ENCODE data around the gene CLASP1.

CLASP1 gene

DNA sequence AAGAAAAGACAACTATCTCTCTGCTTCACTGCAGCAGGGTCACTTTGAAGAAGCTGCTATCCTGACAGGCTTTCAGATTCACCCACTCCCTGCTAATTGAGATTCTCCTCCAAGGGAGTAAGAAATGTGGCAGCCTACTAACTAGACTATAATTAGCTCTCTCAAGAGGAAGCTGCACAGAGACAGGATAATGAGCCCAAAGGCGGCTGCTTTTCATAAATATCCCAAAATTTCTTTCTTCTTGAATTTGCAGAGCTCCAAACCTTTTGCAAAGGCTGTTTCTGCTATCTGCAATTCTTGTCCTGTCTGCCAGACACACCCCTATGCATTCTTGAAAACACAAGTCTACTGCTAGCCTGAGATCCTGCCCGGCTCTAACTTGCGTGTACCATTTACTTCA, 172.6 kb downstream of the CLASP1 start:
- H3K36me3 ChIP-seq (ENCODE audit: control insufficient read depth, insufficient read depth, low read length), result no peaks in the 10 kb centered on the region
- H3K4me1 ChIP-seq (ENCODE audit: control insufficient read depth, insufficient read depth, low read length), result peaks cover 4% of the 10 kb centered on the region
- no peak overlapping the region for H3K4me3 ChIP-seq (ENCODE audit: low read length)
- no CpG with 5 or more reads among the region's 3 CpGs for WGBS (ENCODE audit: insufficient coverage, insufficient read length)
- H3K9me3 ChIP-seq (ENCODE audit: control insufficient read depth, insufficient read depth, low read length), result no peaks in the 10 kb centered on the region
- H3K27me3 ChIP-seq (ENCODE audit: control insufficient read depth, insufficient read depth, low read length), result no peaks in the 10 kb centered on the region
- DNase-seq (ENCODE audit: low read depth, low spot score), result no peak
- no peak overlapping the region for H3K27ac ChIP-seq (ENCODE audit: low read length)

DNA sequence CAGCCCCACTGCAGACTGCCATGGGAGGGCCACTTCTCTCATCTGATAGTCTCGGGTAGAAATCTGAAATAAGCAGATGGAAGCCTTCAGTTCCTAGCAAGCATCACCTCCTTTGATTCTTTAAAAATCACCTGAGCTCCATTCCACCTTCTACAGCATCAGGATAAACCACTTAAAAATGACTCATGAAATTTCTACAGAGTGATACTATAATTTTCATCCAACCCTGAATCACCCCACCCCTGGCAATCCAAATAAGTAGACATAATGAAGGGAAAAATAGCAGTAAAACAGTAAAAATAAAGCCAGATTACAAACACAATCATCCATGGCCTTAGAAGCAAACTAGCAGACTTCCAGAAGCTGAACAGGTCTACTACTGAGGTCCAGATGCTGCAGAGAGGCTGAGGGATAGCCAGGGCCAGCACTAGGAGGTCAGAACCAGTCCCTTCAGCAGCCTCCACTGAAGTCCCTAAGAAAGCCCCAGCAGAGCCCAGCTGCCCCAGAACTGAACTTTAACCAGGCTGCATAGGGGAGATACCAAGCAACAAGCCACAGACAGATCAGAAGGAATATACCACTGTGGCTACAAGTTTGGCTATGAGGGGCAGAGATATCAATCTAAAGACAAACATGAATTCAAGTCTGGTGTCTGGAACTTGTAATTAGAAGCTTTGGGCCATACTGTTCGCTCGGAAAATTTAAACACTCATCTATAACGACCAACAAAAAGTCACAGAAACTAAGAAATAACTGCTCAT, 173.3 kb downstream of the CLASP1 start:
- no peaks in the 10 kb centered on the region for H3K27me3 ChIP-seq (ENCODE audit: control insufficient read depth, insufficient read depth, low read length)
- H3K36me3 ChIP-seq (ENCODE audit: control insufficient read depth, insufficient read depth, low read length), result no peaks in the 10 kb centered on the region
- H3K4me1 ChIP-seq (ENCODE audit: control insufficient read depth, insufficient read depth, low read length), result peaks cover 4% of the 10 kb centered on the region
- no peaks in the 10 kb centered on the region for H3K9me3 ChIP-seq (ENCODE audit: control insufficient read depth, insufficient read depth, low read length)
- no CpG with 5 or more reads among the region's 4 CpGs for WGBS (ENCODE audit: insufficient coverage, insufficient read length)
- no peak overlapping the region for H3K27ac ChIP-seq (ENCODE audit: low read length)
- no peak overlapping the region for H3K4me3 ChIP-seq (ENCODE audit: low read length)
- no peak for DNase-seq (ENCODE audit: low read depth, low spot score)

DNA sequence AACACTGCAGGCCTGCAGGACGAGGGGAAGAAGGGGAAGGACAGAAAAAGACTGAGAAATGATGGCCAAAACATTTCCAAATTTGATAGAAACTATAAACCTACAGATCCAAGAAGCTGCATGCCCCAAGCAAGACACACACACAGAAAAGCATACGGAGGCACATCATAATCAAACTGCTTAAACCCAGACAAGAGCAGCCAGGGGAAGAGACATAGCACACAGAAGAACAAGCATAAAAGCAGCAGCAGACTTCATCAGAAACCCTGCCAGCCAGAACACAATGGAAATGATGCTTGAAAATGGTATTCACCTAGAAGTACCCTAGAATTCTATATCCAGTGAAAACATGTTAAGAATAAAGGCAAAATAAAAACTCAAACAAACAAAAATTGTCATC, 175.8 kb downstream of the CLASP1 start:
- Histone ChIP-seq H3K27me3 (ENCODE audit: control insufficient read depth, insufficient read depth, low read length) (no peaks in the 10 kb centered on the region), H3K36me3 (ENCODE audit: control insufficient read depth, insufficient read depth, low read length) (peaks cover 3% of the 10 kb centered on the region; the same call in 1 of the 2 replicates), H3K4me3 (ENCODE audit: low read length) (no peak overlapping the region), H3K9me3 (ENCODE audit: control insufficient read depth, insufficient read depth, low read length) (no peaks in the 10 kb centered on the region), H3K4me1 (ENCODE audit: control insufficient read depth, insufficient read depth, low read length) (peaks cover 4% of the 10 kb centered on the region), H3K27ac (ENCODE audit: low read length) (no peak overlapping the region)
- no peak for DNase-seq (ENCODE audit: low read depth, low spot score)
- WGBS (ENCODE audit: insufficient coverage, insufficient read length), result no CpG with 5 or more reads among the region's 2 CpGs

DNA sequence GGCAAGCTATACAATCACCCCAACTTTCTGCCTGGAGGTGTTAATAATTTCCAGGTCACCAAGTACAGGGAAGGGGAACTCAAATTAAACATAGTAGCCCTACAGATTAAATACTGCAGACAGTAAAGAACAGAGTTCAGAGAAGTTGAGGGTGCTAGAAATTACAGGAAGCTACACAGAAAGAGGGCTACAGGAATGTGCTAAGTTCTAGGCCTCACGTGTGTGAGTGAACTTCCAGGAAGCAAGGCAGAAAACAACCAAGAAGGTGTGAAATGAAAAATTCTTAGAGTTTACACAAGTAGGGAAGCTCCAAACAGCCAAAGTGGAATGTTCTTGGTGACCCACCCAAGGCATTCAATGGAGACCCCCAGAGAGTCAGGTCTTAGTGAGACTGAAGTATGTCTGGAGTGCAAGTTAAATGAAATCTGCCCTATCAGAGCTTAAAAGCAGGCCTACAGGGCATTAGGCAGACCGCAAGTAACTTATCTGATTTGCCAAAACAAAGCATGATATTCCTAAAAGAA, 176.7 kb downstream of the CLASP1 start:
- H3K27ac ChIP-seq (ENCODE audit: low read length), result no peak overlapping the region
- WGBS (ENCODE audit: insufficient coverage, insufficient read length), result no CpG with 5 or more reads among the region's 2 CpGs

DNA sequence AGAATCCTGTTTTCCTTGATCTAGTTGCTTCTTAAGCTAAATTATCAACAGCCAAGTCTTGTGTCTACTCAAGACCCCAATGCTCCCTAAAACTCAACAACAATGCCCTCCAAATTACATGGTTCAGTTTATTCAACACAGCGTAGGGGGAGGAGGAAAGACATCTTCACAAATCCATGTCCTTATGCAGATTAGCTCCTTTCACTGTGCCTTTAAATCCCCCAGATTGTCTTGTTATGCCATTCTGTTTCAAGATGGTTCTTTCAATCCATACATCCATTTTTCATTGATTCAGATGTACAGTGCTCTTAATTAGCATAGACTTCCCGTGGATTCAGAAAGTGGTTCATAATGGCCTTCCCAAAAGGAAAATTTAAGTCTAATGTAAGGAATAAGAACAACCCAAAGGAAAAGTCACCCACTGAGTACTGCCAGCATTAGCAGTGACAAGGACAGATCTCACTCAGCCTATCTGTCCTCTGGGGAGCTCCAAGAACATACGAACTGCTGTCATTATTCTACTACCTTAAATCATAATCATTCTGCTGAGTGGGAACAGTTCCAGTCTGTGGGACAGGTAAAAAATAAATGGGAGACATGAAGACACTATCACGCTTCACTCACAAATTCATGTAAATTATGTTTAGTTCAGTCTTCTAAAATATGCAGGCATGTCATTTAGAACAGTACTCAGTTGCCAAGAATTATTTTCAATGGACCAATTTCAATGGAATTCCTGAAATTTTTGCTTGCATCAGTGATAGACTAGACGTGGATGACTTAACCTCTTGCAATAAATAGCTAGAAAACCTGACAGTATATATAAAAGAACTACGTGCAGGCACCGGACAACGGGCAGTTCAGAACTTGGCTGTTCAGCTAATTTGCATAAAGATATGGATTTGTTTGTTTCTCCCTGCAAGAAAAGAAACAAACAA, 177.5 kb downstream of the CLASP1 start:
- Histone ChIP-seq H3K9me3 (ENCODE audit: control insufficient read depth, insufficient read depth, low read length) (no peaks in the 10 kb centered on the region), H3K4me1 (ENCODE audit: control insufficient read depth, insufficient read depth, low read length) (peaks cover 4% of the 10 kb centered on the region), H3K4me3 (ENCODE audit: low read length) (no peak overlapping the region), H3K36me3 (ENCODE audit: control insufficient read depth, insufficient read depth, low read length) (peaks cover 3% of the 10 kb centered on the region; the same call in 1 of the 2 replicates), H3K27me3 (ENCODE audit: control insufficient read depth, insufficient read depth, low read length) (no peaks in the 10 kb centered on the region), H3K27ac (ENCODE audit: low read length) (no peak overlapping the region)
- WGBS (ENCODE audit: insufficient coverage, insufficient read length), result no CpG with 5 or more reads among the region's 8 CpGs
- no peak for DNase-seq (ENCODE audit: low read depth, low spot score)

More for the DNA sequence above, 176.7 kb downstream of the CLASP1 start:
- Histone ChIP-seq H3K27me3 (ENCODE audit: control insufficient read depth, insufficient read depth, low read length) (no peaks in the 10 kb centered on the region), H3K36me3 (ENCODE audit: control insufficient read depth, insufficient read depth, low read length) (peaks cover 3% of the 10 kb centered on the region; the same call in 1 of the 2 replicates), H3K9me3 (ENCODE audit: control insufficient read depth, insufficient read depth, low read length) (no peaks in the 10 kb centered on the region), H3K4me1 (ENCODE audit: control insufficient read depth, insufficient read depth, low read length) (peaks cover 4% of the 10 kb centered on the region), H3K4me3 (ENCODE audit: low read length) (no peak overlapping the region)
- DNase-seq (ENCODE audit: low read depth, low spot score), result no peak

DNA sequence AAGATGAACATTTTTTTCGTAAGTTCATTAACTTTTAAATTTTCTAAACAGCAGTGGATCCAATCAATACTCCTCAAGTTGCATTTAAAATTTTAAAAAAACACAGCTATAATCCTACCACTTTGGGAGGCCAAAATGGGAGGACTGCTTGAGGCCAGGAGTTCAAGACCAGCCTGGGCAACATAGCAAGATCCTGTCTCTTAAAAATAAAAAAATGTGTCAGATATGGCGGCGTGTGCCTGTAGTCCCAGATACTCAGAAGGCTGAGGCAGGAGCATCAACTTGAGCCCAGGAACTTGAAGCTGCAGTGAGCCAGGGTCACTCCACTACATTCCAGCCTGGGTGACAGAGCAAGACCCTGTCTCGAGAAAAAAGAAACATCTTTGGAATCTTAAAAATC, 178.3 kb downstream of the CLASP1 start:
- no peaks in the 10 kb centered on the region for H3K27me3 ChIP-seq (ENCODE audit: control insufficient read depth, insufficient read depth, low read length)
- peaks cover 3% of the 10 kb centered on the region; the same call in 1 of the 2 replicates for H3K36me3 ChIP-seq (ENCODE audit: control insufficient read depth, insufficient read depth, low read length)
- H3K4me3 ChIP-seq (ENCODE audit: low read length), result no peak overlapping the region
- WGBS (ENCODE audit: insufficient coverage, insufficient read length), result no CpG with 5 or more reads among the region's 4 CpGs
- no peaks in the 10 kb centered on the region for H3K9me3 ChIP-seq (ENCODE audit: control insufficient read depth, insufficient read depth, low read length)
- no peak overlapping the region for H3K27ac ChIP-seq (ENCODE audit: low read length)
- DNase-seq (ENCODE audit: low read depth, low spot score), result no peak
- H3K4me1 ChIP-seq (ENCODE audit: control insufficient read depth, insufficient read depth, low read length), result peaks cover 4% of the 10 kb centered on the region

DNA sequence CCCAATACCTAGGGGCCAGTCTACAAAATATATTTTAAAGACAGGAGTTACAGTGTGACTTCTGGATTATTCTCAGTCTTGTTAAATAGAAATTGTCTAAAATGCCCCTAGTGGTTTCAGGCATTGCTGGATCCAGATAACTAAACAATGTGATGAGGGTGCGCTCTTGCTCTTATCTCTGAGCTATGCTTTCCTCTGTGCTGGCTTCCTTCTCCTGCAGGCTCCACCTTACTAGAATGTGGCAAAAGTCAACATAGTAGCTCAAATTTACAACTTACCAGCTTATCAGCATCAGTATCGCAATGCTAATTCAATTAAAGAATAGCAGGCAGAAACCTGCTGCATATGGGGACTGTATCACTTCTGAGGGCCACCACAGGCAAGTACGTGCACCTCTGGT, 179.9 kb downstream of the CLASP1 start:
- peaks cover 3% of the 10 kb centered on the region; the same call in 1 of the 2 replicates for H3K36me3 ChIP-seq (ENCODE audit: control insufficient read depth, insufficient read depth, low read length)
- no peak overlapping the region for H3K4me3 ChIP-seq (ENCODE audit: low read length)
- peaks cover 4% of the 10 kb centered on the region for H3K4me1 ChIP-seq (ENCODE audit: control insufficient read depth, insufficient read depth, low read length)
- no peaks in the 10 kb centered on the region for H3K27me3 ChIP-seq (ENCODE audit: control insufficient read depth, insufficient read depth, low read length)
- H3K27ac ChIP-seq (ENCODE audit: low read length), result no peak overlapping the region
- WGBS (ENCODE audit: insufficient coverage, insufficient read length), result no CpG with 5 or more reads among the region's 3 CpGs
- H3K9me3 ChIP-seq (ENCODE audit: control insufficient read depth, insufficient read depth, low read length), result no peaks in the 10 kb centered on the region
- DNase-seq (ENCODE audit: low read depth, low spot score), result no peak

DNA sequence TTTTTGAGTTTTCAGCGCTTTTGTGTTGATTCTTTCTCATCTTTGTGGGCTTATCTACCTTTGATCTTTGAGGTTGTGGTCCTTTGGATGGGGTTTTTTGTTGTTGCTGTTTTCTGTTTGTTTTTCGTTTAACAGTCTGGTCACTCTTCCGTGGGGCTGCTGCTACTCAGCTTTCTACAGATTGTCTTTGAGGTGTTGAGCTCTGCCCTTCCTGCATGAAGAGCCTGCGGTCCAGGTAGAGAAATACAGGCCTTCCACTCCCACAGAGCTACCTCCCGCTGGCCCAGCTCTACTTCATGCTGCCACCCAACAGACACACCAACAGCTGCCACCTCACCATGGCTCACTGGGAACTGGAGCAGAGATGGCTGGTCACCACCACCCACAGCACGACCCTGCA, 180.3 kb downstream of the CLASP1 start:
- Histone ChIP-seq H3K9me3 (ENCODE audit: control insufficient read depth, insufficient read depth, low read length) (no peaks in the 10 kb centered on the region), H3K36me3 (ENCODE audit: control insufficient read depth, insufficient read depth, low read length) (peaks cover 3% of the 10 kb centered on the region; the same call in 1 of the 2 replicates), H3K27me3 (ENCODE audit: control insufficient read depth, insufficient read depth, low read length) (no peaks in the 10 kb centered on the region), H3K4me3 (ENCODE audit: low read length) (no peak overlapping the region), H3K27ac (ENCODE audit: low read length) (no peak overlapping the region), H3K4me1 (ENCODE audit: control insufficient read depth, insufficient read depth, low read length) (peaks cover 4% of the 10 kb centered on the region)
- WGBS (ENCODE audit: insufficient coverage, insufficient read length), result no CpG with 5 or more reads among the region's 6 CpGs
- DNase-seq (ENCODE audit: low read depth, low spot score), result no peak

DNA sequence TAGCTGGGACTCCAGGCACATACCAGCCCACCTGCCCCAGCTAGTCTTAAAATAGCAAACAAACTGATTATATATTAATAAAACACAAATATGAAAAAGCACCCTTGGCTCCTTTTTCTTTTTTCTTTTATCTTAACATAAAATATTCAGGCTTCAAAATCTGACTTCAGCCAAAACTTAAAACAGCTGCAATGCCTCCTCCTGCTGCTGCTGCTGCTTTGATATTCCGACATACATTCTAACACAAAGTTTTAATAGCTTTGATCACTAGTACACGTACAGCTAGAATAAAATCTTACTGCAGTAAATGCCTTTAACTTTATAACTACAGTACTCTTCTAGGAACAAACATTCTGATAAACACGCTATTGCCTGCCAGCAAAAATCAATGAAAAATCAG, 190.0 kb downstream of the CLASP1 start:
- no peak overlapping the region for H3K27ac ChIP-seq (ENCODE audit: low read length)
- no peaks in the 10 kb centered on the region for H3K4me1 ChIP-seq (ENCODE audit: control insufficient read depth, insufficient read depth, low read length)
- no peak overlapping the region for H3K4me3 ChIP-seq (ENCODE audit: low read length)
- no CpG with 5 or more reads among the region's 3 CpGs for WGBS (ENCODE audit: insufficient coverage, insufficient read length)
- no peaks in the 10 kb centered on the region for H3K27me3 ChIP-seq (ENCODE audit: control insufficient read depth, insufficient read depth, low read length)
- DNase-seq (ENCODE audit: low read depth, low spot score), result no peak
- no peaks in the 10 kb centered on the region; the same call in 1 of the 2 replicates for H3K36me3 ChIP-seq (ENCODE audit: control insufficient read depth, insufficient read depth, low read length)
- H3K9me3 ChIP-seq (ENCODE audit: control insufficient read depth, insufficient read depth, low read length), result no peaks in the 10 kb centered on the region

DNA sequence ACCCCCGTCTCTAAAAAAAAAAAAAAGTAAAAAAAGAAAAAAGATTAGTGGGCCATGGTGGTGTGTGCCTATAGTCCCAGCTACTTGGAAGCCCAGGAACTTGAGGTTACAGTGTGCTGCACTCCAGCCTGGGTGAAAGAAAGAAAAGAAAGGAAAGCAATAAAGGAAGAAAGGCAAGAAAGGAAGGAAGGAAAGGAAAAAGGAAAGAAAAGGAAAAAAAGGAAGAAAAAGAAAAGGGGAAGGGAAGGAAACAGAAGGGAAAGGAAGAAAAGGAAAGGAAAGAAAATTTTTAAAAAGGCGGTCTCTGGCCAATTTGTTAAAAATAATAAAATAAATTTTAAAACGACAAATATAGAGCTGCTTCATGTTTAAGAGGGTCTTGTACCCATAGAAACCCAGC, 192.9 kb downstream of the CLASP1 start:
- DNase-seq (ENCODE audit: low read depth, low spot score), result no peak
- Histone ChIP-seq H3K4me3 (ENCODE audit: low read length) (no peak overlapping the region), H3K9me3 (ENCODE audit: control insufficient read depth, insufficient read depth, low read length) (no peaks in the 10 kb centered on the region), H3K27ac (ENCODE audit: low read length) (no peak overlapping the region), H3K4me1 (ENCODE audit: control insufficient read depth, insufficient read depth, low read length) (no peaks in the 10 kb centered on the region), H3K27me3 (ENCODE audit: control insufficient read depth, insufficient read depth, low read length) (no peaks in the 10 kb centered on the region), H3K36me3 (ENCODE audit: control insufficient read depth, insufficient read depth, low read length) (no peaks in the 10 kb centered on the region; the same call in 1 of the 2 replicates)
- no CpG with 5 or more reads among the region's 3 CpGs for WGBS (ENCODE audit: insufficient coverage, insufficient read length)
